Upper lobe of left lung (tissue), 4 donors: ENCODE data around the gene DBNDD2.

Experiments
- POLR2A ChIP-seq, 4 donors: fragments of 450-650 bp; IDR thresholded peaks; one replicate each; pipeline ENCODE4 v1.5.1; 2016 to 2017; ENCODE audit warnings: antibody characterized with exemption in 4 of 4, mild to moderate bottlenecking in 2 of 4
- POLR2AphosphoS5 ChIP-seq, 2 donors: sonication (generic); formaldehyde crosslinking; IDR thresholded peaks; one replicate each; pipeline ENCODE4 v1.5.1; 2017; ENCODE audit warnings: antibody characterized with exemption in 2 of 2
- TF ChIP-seq, protein P1 (sequence below), 6 experiments: fragments of 450-650 bp in 4 of 6; fragments of 200-600 bp in 2 of 6; sonication (generic) in 2 of 6; IDR thresholded peaks; one replicate each; pipeline ENCODE4 v1.5.1; 2016 to 2019; ENCODE audit warnings: antibody characterized with exemption in 6 of 6

DNA sequence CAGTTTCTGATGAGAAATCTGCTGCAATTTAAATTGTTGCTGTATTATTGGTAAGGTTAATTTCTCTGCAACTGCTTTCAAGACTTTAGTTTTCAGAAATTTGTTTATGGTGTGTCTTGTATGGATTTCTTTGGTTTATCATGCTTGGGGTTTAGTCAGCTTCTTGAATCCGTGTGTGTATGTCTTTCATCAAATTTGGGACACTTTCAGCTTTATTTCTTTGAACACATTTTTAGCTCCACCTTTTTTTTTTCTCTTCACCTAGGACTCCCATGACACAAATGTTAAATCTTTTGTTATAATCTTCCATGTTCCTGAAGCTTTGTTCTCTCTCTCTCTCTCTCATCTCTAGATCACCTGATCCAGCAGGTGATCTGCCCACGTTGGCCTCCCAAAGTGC is 16.5 kb upstream of the DBNDD2 start:
- TF ChIP-seq, protein P1, sequence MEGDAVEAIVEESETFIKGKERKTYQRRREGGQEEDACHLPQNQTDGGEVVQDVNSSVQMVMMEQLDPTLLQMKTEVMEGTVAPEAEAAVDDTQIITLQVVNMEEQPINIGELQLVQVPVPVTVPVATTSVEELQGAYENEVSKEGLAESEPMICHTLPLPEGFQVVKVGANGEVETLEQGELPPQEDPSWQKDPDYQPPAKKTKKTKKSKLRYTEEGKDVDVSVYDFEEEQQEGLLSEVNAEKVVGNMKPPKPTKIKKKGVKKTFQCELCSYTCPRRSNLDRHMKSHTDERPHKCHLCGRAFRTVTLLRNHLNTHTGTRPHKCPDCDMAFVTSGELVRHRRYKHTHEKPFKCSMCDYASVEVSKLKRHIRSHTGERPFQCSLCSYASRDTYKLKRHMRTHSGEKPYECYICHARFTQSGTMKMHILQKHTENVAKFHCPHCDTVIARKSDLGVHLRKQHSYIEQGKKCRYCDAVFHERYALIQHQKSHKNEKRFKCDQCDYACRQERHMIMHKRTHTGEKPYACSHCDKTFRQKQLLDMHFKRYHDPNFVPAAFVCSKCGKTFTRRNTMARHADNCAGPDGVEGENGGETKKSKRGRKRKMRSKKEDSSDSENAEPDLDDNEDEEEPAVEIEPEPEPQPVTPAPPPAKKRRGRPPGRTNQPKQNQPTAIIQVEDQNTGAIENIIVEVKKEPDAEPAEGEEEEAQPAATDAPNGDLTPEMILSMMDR (IDR thresholded peaks at IDR 0.05) = no peak
- TF ChIP-seq POLR2AphosphoS5 (IDR thresholded peaks at IDR 0.05) (no peak), POLR2A (IDR thresholded peaks at IDR 0.05) (no peak)
